ENCODE measurements around the gene CDC14A.

CDC14A gene

DNA sequence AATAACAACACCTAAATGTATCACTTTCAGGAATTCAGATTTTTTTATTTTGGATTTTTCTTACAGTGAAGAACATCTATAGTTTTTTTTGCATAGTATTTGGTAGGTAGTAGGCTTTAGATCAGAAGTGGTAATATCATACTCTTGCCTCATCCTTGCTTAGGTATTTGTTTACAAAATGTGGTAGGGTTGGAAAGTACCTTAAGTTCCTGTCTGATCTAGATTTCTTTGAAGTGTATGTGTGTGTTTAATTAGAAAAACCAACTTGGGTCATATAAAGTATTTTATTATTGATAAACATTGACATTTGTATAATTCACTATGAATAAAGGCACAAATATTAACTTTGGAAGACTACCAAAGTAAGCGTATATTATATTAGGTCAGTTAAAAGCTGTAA, 100.3 kb downstream of the CDC14A start:
- no peak overlapping the region for H3K9ac ChIP-seq (ENCODE audit: low read length)
- no peaks in the 10 kb centered on the region for H3K36me3 ChIP-seq (ENCODE audit: control insufficient read depth, insufficient read depth, low read length, severe bottlenecking)

DNA sequence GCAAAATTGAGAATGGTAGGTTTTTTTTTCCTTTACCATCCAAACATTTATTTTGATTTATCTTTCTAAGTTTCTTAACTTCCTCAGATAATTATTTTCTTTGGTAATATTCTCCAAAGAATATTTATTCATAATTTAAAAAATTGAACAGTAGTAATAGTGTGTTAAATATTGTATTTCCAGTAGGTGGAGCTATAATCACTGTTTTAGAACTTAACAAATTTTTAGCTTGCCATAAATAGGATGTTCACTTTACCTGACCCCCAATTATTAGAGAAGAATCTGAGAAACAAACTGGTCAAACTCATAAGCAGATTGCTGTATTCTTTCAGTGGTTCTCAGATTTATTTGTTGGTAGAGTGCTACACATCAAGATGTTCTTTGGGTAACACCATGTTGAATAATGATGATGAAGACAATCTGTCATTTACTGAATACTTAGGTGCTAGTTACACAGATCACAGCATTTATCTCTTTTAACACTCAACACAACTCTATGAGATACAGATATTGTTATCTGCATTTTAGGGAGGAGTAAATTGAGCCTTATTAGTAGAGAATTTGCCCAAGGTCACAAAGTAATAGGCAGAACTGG, 103.3 kb downstream of the CDC14A start:
- no peaks in the 10 kb centered on the region for H3K27me3 ChIP-seq (replicated peaks; ENCODE audit: control insufficient read depth, insufficient read depth, low read length)
- no peak overlapping the region for H3K4me3 ChIP-seq (ENCODE audit: low read length)
- no peaks in the 10 kb centered on the region for H3K9me3 ChIP-seq (ENCODE audit: control insufficient read depth, low read length)
- peak; percentile 73 for DNase-seq (ENCODE audit: low read depth)
- no peaks in the 10 kb centered on the region for H3K36me3 ChIP-seq (ENCODE audit: control insufficient read depth, insufficient read depth, low read length, severe bottlenecking)
- no peaks in the 10 kb centered on the region for H3K4me1 ChIP-seq (ENCODE audit: control insufficient read depth, insufficient read depth, low read length)
- H3K9ac ChIP-seq (ENCODE audit: low read length) = no peak overlapping the region

More for the DNA sequence above, 100.3 kb downstream of the CDC14A start:
- no peaks in the 10 kb centered on the region for H3K9me3 ChIP-seq (ENCODE audit: control insufficient read depth, low read length)
- H3K4me1 ChIP-seq (ENCODE audit: control insufficient read depth, insufficient read depth, low read length) = no peaks in the 10 kb centered on the region
- H3K27me3 ChIP-seq (replicated peaks; ENCODE audit: control insufficient read depth, insufficient read depth, low read length) = no peaks in the 10 kb centered on the region
- no peak overlapping the region for H3K4me3 ChIP-seq (ENCODE audit: low read length)
- DNase-seq (ENCODE audit: low read depth) = no peak

DNA sequence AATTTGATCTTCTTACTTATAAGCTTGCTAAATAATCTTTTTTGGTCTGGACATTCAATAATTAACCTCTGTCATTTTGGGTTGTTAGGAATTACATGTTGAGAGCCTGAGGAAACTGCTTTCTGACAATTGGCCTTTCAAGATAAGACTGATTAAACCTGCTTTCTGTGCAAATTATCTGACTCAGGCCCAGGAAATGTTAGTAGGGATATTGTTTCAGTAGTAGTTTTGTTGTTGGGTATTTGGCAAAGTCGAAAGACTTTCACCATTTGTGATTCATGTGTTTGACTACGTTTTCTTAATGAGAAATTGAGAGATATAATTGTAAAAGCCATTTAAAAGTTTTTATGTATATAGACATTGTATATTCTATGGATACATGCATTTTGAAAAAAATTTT, 104.6 kb downstream of the CDC14A start:
- Histone ChIP-seq H3K9ac (ENCODE audit: low read length) (no peak overlapping the region), H3K27me3 (replicated peaks; ENCODE audit: control insufficient read depth, insufficient read depth, low read length) (no peaks in the 10 kb centered on the region)
- no peak for DNase-seq (ENCODE audit: low read depth)

DNA sequence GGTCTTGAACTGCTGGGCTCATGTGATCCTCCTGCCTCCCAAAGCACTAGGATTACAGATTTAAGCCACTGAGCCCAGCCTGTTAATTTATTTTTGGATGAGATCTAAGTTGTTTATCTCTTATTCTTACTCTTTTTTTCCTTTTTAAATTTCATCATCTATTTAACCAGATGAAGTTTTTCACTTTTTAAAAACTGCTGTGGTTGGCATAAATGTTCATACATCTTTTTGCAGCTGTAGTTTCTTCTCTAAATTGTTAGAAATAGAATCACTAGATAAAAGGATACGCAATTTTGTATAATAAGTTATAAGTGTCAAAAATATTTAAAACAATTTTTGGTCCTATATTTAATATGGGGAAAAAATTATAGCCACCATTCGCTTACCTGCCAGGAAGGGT, 105.4 kb downstream of the CDC14A start:
- Histone ChIP-seq H3K4me3 (ENCODE audit: low read length) (no peak overlapping the region), H3K27me3 (replicated peaks; ENCODE audit: control insufficient read depth, insufficient read depth, low read length) (no peaks in the 10 kb centered on the region), H3K9ac (ENCODE audit: low read length) (no peak overlapping the region), H3K9me3 (ENCODE audit: control insufficient read depth, low read length) (no peaks in the 10 kb centered on the region), H3K4me1 (ENCODE audit: control insufficient read depth, insufficient read depth, low read length) (no peaks in the 10 kb centered on the region), H3K36me3 (ENCODE audit: control insufficient read depth, insufficient read depth, low read length, severe bottlenecking) (no peaks in the 10 kb centered on the region)
- DNase-seq (ENCODE audit: low read depth) = no peak

More for the DNA sequence above, 104.6 kb downstream of the CDC14A start:
- Histone ChIP-seq H3K4me1 (ENCODE audit: control insufficient read depth, insufficient read depth, low read length) (no peaks in the 10 kb centered on the region), H3K9me3 (ENCODE audit: control insufficient read depth, low read length) (no peaks in the 10 kb centered on the region), H3K36me3 (ENCODE audit: control insufficient read depth, insufficient read depth, low read length, severe bottlenecking) (no peaks in the 10 kb centered on the region), H3K4me3 (ENCODE audit: low read length) (no peak overlapping the region)

DNA sequence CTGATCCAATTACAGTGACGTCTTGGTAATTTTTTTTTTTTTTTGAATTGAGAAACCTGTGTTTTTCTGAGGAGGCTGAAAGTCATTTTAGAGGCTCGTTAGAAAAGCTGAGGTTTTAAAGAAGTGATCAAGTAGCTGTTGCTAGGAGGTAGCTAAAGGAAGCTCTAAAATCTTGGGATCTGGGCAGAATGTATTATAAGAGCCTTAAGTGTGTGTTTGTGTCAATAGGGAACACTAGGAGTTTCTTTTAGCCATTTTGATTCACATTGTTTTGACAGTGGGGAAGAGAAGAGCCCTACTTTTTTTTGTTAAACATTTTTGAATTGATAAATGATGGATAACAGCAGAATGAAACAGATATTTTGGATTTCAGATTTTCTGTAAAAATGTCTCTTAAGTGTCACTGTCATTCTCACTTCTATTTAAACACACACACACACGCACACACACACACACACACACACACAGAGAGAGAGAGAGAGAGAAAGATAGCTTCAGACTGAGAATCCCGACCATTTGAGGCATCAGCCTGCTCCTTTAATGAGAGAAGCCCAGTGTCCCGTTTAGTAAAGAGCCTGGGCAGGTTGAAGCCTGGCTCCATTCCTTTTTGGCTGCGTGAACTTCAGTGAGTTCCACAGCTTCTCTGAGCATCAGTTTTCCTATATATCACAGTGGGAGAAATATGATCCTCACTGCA, 106.5 kb downstream of the CDC14A start:
- Histone ChIP-seq H3K9ac (ENCODE audit: low read length) (no peak overlapping the region), H3K4me1 (ENCODE audit: control insufficient read depth, insufficient read depth, low read length) (no peaks in the 10 kb centered on the region), H3K27me3 (replicated peaks; ENCODE audit: control insufficient read depth, insufficient read depth, low read length) (no peaks in the 10 kb centered on the region), H3K36me3 (ENCODE audit: control insufficient read depth, insufficient read depth, low read length, severe bottlenecking) (no peaks in the 10 kb centered on the region), H3K4me3 (ENCODE audit: low read length) (no peak overlapping the region), H3K9me3 (ENCODE audit: control insufficient read depth, low read length) (no peaks in the 10 kb centered on the region)
- DNase-seq (ENCODE audit: low read depth) = no peak

GRCh38 chr1:100459358-100460114, 107.2 kb downstream of the CDC14A start:
- Histone ChIP-seq H3K36me3 (ENCODE audit: control insufficient read depth, insufficient read depth, low read length, severe bottlenecking) (no peaks in the 10 kb centered on the region), H3K27me3 (replicated peaks; ENCODE audit: control insufficient read depth, insufficient read depth, low read length) (no peaks in the 10 kb centered on the region), H3K9me3 (ENCODE audit: control insufficient read depth, low read length) (no peaks in the 10 kb centered on the region), H3K9ac (ENCODE audit: low read length) (no peak overlapping the region), H3K4me3 (ENCODE audit: low read length) (no peak overlapping the region), H3K4me1 (ENCODE audit: control insufficient read depth, insufficient read depth, low read length) (no peaks in the 10 kb centered on the region)
- peak; percentile 90 for DNase-seq (ENCODE audit: low read depth)

GRCh38 chr1:100461222-100461621, 108.9 kb downstream of the CDC14A start:
- Histone ChIP-seq H3K4me1 (ENCODE audit: control insufficient read depth, insufficient read depth, low read length) (peaks cover 8% of the 10 kb centered on the region), H3K9me3 (ENCODE audit: control insufficient read depth, low read length) (no peaks in the 10 kb centered on the region), H3K36me3 (ENCODE audit: control insufficient read depth, insufficient read depth, low read length, severe bottlenecking) (no peaks in the 10 kb centered on the region), H3K27me3 (replicated peaks; ENCODE audit: control insufficient read depth, insufficient read depth, low read length) (no peaks in the 10 kb centered on the region), H3K9ac (ENCODE audit: low read length) (no peak overlapping the region), H3K4me3 (ENCODE audit: low read length) (no peak overlapping the region)
- DNase-seq (ENCODE audit: low read depth) = peak; percentile 85

GRCh38 chr1:100462326-100463025, 110.2 kb downstream of the CDC14A start:
- DNase-seq (ENCODE audit: low read depth) = no peak
- no peaks in the 10 kb centered on the region for H3K9me3 ChIP-seq (ENCODE audit: control insufficient read depth, low read length)
- H3K9ac ChIP-seq (ENCODE audit: low read length) = no peak overlapping the region
- H3K27me3 ChIP-seq (replicated peaks; ENCODE audit: control insufficient read depth, insufficient read depth, low read length) = no peaks in the 10 kb centered on the region
- H3K36me3 ChIP-seq (ENCODE audit: control insufficient read depth, insufficient read depth, low read length, severe bottlenecking) = no peaks in the 10 kb centered on the region
- peaks cover 8% of the 10 kb centered on the region for H3K4me1 ChIP-seq (ENCODE audit: control insufficient read depth, insufficient read depth, low read length)
- no peak overlapping the region for H3K4me3 ChIP-seq (ENCODE audit: low read length)

DNA sequence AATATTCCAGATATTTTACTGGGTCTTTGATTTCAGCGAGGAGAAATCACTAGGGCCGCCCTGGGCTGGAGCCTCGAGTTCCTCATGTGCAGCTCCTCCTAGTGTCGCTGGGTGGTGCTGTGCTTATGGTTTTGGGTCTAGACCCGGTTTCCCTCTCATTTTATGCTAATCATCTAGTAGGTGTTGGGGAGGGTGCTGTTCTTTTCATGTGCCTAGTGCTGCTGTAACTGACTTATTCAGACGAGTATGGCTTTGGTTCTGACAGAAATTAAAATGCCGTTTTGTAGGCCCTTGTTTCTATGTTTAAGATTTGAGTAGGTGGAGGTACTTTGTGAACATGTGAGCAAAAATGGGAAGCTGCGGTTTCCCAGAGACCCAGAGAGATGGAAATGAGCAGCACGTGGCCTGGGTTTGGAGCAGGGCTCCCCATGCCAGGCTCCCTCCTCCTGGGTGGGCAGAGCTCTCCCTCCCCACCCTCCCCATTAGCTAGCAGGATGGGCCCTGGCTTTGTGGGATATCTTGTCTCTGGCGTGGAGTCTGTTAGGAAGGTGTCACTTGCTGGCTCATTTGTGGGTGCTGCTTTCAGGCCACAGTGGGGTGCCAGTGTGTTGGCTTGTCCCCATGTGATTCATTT, 111.6 kb downstream of the CDC14A start:
- Histone ChIP-seq H3K9ac (ENCODE audit: low read length) (no peak overlapping the region), H3K36me3 (ENCODE audit: control insufficient read depth, insufficient read depth, low read length, severe bottlenecking) (no peaks in the 10 kb centered on the region), H3K9me3 (ENCODE audit: control insufficient read depth, low read length) (no peaks in the 10 kb centered on the region), H3K4me1 (ENCODE audit: control insufficient read depth, insufficient read depth, low read length) (peaks cover 8% of the 10 kb centered on the region), H3K27me3 (replicated peaks; ENCODE audit: control insufficient read depth, insufficient read depth, low read length) (no peaks in the 10 kb centered on the region), H3K4me3 (ENCODE audit: low read length) (no peak overlapping the region)
- DNase-seq (ENCODE audit: low read depth) = peak; percentile 88

DNA sequence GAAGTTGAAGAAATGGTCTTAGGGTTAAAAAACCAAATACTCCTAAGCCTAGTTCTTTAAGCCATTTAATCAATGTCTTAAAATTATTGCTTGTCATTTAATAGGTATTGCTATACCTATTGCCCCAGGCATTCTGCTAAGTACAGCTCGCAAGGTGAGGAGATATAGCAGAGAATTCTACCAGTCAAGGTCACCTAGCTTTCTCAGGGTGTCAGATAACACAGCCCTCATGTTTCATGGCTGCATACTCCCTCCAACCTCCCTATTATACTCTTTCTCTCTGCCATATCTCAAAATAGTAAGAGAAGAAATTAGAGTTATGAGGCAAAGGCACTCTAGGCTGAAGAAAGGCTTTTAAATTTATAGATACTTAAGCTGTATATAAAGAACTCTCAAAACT, 117.3 kb downstream of the CDC14A start:
- Histone ChIP-seq H3K4me3 (ENCODE audit: low read length) (no peak overlapping the region), H3K36me3 (ENCODE audit: control insufficient read depth, insufficient read depth, low read length, severe bottlenecking) (no peaks in the 10 kb centered on the region), H3K4me1 (ENCODE audit: control insufficient read depth, insufficient read depth, low read length) (peaks cover 8% of the 10 kb centered on the region), H3K9me3 (ENCODE audit: control insufficient read depth, low read length) (no peaks in the 10 kb centered on the region), H3K27me3 (replicated peaks; ENCODE audit: control insufficient read depth, insufficient read depth, low read length) (no peaks in the 10 kb centered on the region), H3K9ac (ENCODE audit: low read length) (no peak overlapping the region)
- no peak for DNase-seq (ENCODE audit: low read depth)

DNA sequence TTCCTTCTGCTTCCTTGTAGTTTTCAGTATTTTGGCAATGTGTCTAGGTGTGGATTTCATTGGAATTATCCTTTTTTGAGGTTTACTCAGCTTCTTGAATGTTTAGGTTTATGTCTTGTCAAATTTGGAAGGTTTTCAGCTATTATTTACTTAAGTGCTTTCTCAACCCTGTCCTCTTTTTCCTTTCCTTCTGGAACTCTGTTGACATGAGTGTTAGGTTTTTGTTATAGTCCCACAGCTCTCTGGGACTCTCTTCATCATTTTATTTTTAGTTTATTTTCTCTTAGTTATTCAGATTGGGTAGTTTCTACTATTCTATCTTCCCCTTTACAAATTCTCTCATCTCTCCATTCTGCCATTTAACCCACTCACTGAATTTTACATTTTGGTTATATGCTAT, 122.5 kb downstream of the CDC14A start:
- no peaks in the 10 kb centered on the region for H3K36me3 ChIP-seq (ENCODE audit: control insufficient read depth, insufficient read depth, low read length, severe bottlenecking)
- DNase-seq (ENCODE audit: low read depth) = peak; percentile 32

More for the DNA sequence above, 122.5 kb downstream of the CDC14A start:
- Histone ChIP-seq H3K27me3 (replicated peaks; ENCODE audit: control insufficient read depth, insufficient read depth, low read length) (no peaks in the 10 kb centered on the region), H3K4me3 (ENCODE audit: low read length) (no peak overlapping the region), H3K4me1 (ENCODE audit: control insufficient read depth, insufficient read depth, low read length) (peaks cover 4% of the 10 kb centered on the region), H3K9ac (ENCODE audit: low read length) (no peak overlapping the region), H3K9me3 (ENCODE audit: control insufficient read depth, low read length) (no peaks in the 10 kb centered on the region)
